Naive B cell (primary cell): Measurements from ENCODE around the gene RGS1. TPM values are rescaled to one million over a fixed set of nuclear protein-coding genes. Genes with fewer than 3 reads are reported as not detected.

Experiments
- ATAC-seq, 2 donors: fragments of 150-1000 bp; cut with Tn5 transposase; 2 replicates each; pipeline ENCODE4 v1.10.0; 2021; ENCODE audit warnings: low read depth in 2 of 2, mild to moderate bottlenecking in 2 of 2, moderate library complexity in 2 of 2
- DNase-seq: peaks from one replicate; pipeline ENCODE4 v3.0.0; 2022
- H3K27ac Mint-ChIP-seq, 6 donors: one replicate each; pipeline ENCODE4 v1.8.0; 2020 to 2022; ENCODE audit warnings: mild to moderate bottlenecking in 6 of 6, mixed read lengths in 6 of 6, moderate library complexity in 5 of 6, inconsistent platforms in 2 of 6
- H3K27me3 Mint-ChIP-seq, 3 donors: one replicate each; pipeline ENCODE4 v1.8.0; 2021 to 2022; ENCODE audit warnings: mixed read lengths in 3 of 3, mild to moderate bottlenecking in 1 of 3
- H3K36me3 Mint-ChIP-seq, 2 donors: one replicate each; pipeline ENCODE4 v1.8.0; 2020 to 2022; ENCODE audit warnings: mixed read lengths in 2 of 2, inconsistent platforms in 1 of 2, mild to moderate bottlenecking in 1 of 2
- H3K4me1 Mint-ChIP-seq, 3 donors: one replicate each; pipeline ENCODE4 v1.8.0; 2020 to 2022; ENCODE audit warnings: mixed read lengths in 3 of 3, inconsistent platforms in 1 of 3, mild to moderate bottlenecking in 1 of 3, moderate library complexity in 1 of 3
- H3K4me3 Mint-ChIP-seq, 8 donors: one replicate each; pipeline ENCODE4 v1.8.0; 2020 to 2022; ENCODE audit warnings: mild to moderate bottlenecking in 8 of 8, mixed read lengths in 8 of 8, moderate library complexity in 8 of 8, inconsistent platforms in 2 of 8
- H3K9me3 Mint-ChIP-seq, 7 donors: one replicate each; pipeline ENCODE4 v1.8.0; 2020 to 2022; ENCODE audit warnings: mixed read lengths in 7 of 7, mild to moderate bottlenecking in 5 of 7, inconsistent platforms in 2 of 7, moderate library complexity in 1 of 7
- polyA plus RNA-seq, 6 donors: library from polyadenylated mRNA; unstranded; fragments of 300-500 nt; fragmentation: Illumina TruSeq; gene quantifications; one replicate each; pipeline ENCODE4 v1.2.3, GENCODE V29; 2021; ENCODE audit warnings: low read depth in 6 of 6

Gene RGS1
- polyA plus RNA-seq, 6 donors from 2014 or later: 55.5 to 355 (median 116) TPM

- ATAC-seq (peak in 1 of 2 donors; percentile 3), DNase-seq (no peak)
- H3K9me3 Mint-ChIP-seq: peaks cover 0 to 5% (median 0%) of the 10 kb centered on the region in 7 donors
- H3K27ac Mint-ChIP-seq: peak overlapping the region; percentile 81 to 95 (median 94)
- peaks cover 11 to 27% (median 21%) of the 10 kb centered on the region in 3 donors for H3K4me1 Mint-ChIP-seq
- peak overlapping the region in 4 of 8 donors; percentile 2 to 65 (median 44) for H3K4me3 Mint-ChIP-seq
- peaks cover 8 to 55% (median 22%) of the 10 kb centered on the region in 3 donors for H3K27me3 Mint-ChIP-seq
- H3K36me3 Mint-ChIP-seq: no peaks in the 10 kb centered on the region
Observed at GRCh38 chr1:192539297-192540092, 36.1 kb upstream of the RGS1 start.

DNA sequence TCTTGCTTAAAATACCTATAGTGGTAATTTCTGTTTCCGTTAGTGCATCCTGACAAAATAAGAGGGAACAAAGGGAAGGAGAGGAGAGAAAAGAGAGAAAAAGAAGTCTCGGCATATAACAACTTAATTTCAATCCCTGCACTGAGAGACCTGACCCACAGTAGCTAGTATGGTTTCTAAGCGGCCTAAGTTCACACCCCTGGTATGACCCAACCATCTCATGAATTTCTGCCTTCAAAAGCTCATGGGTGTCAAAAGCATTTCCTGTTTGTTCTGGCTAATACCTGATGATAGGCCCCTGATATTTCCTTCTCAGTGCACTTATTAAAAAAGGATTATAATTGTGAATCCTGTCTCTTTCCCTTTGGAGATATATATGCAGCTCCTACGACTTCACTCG lies 32.1 kb upstream of the RGS1 start:
- Mint-ChIP-seq H3K4me1 (peaks cover 13 to 30% (median 25%) of the 10 kb centered on the region in 3 donors), H3K36me3 (no peaks in the 10 kb centered on the region), H3K9me3 (no peaks in the 10 kb centered on the region), H3K4me3 (no peak overlapping the region), H3K27ac (peak overlapping the region in 2 of 6 donors; percentile 43 to 65), H3K27me3 (peaks cover 8 to 35% (median 21%) of the 10 kb centered on the region in 3 donors)
- no peak for ATAC-seq
- no peak for DNase-seq

GRCh38 chr1:192545896-192546521 lies 29.6 kb upstream of the RGS1 start:
- Mint-ChIP-seq H3K4me3 (peak overlapping the region in 7 of 8 donors; percentile 56 to 89 (median 72)), H3K27me3 (peaks cover 21 to 35% (median 32%) of the 10 kb centered on the region in 3 donors), H3K9me3 (no peaks in the 10 kb centered on the region), H3K36me3 (no peaks in the 10 kb centered on the region), H3K4me1 (peaks cover 5 to 13% (median 12%) of the 10 kb centered on the region in 3 donors), H3K27ac (peak overlapping the region; percentile 55 to 88 (median 79))
- peak; percentile 83 to 84 for ATAC-seq
- peak; percentile 54 for DNase-seq

DNA sequence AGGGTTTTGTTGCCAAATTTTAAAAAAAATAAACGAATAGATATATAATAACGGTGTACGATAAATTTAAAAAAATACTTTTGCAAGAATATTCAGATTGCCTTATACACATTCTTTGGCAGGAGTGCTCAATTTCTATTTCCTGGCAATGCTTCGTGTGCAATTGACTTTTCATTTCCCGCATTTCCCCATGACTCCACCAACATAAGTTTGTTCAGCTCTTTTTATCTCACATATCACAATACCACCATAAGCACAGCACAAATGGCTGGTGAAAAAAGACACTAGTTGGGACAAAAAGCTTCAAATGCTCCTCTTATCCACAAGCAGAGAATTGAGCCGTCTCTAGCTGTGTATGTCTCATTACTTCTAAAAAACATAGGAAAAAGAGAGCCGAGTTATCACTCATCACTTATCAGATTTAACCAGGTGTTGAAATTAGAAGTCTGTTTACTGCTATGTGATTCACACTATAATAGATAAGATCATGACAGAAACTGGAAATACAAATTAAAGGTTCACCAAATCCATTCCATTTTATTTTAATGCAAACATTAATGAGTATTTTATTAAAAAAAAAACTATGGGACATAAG lies 28.9 kb upstream of the RGS1 start:
- ATAC-seq: no peak
- Mint-ChIP-seq H3K36me3 (no peaks in the 10 kb centered on the region), H3K9me3 (no peaks in the 10 kb centered on the region), H3K27me3 (peaks cover 23 to 35% (median 28%) of the 10 kb centered on the region in 3 donors), H3K27ac (no peak overlapping the region), H3K4me1 (peaks cover 5 to 13% (median 12%) of the 10 kb centered on the region in 3 donors), H3K4me3 (no peak overlapping the region)
- no peak for DNase-seq

GRCh38 chr1:192547501-192547900 lies 28.1 kb upstream of the RGS1 start:
- no peaks in the 10 kb centered on the region for H3K9me3 Mint-ChIP-seq
- peaks cover 5 to 13% (median 12%) of the 10 kb centered on the region in 3 donors for H3K4me1 Mint-ChIP-seq
- H3K4me3 Mint-ChIP-seq: no peak overlapping the region
- no peaks in the 10 kb centered on the region for H3K36me3 Mint-ChIP-seq
- ATAC-seq (no peak), DNase-seq (no peak)
- H3K27me3 Mint-ChIP-seq: peaks cover 21 to 38% (median 25%) of the 10 kb centered on the region in 3 donors
- no peak overlapping the region for H3K27ac Mint-ChIP-seq

- Mint-ChIP-seq H3K4me3 (no peak overlapping the region), H3K9me3 (peaks cover 0 to 1% (median 0%) of the 10 kb centered on the region in 7 donors), H3K27ac (no peak overlapping the region), H3K36me3 (no peaks in the 10 kb centered on the region), H3K4me1 (peaks cover 5 to 12% (median 11%) of the 10 kb centered on the region in 3 donors), H3K27me3 (peaks cover 19 to 52% (median 19%) of the 10 kb centered on the region in 3 donors)
- ATAC-seq: no peak
- DNase-seq: no peak
Observed at GRCh38 chr1:192549937-192550336, 25.6 kb upstream of the RGS1 start.

GRCh38 chr1:192550922-192551534 lies 24.5 kb upstream of the RGS1 start:
- no peak overlapping the region for H3K4me3 Mint-ChIP-seq
- no peak for DNase-seq

GRCh38 chr1:192552760-192553191 lies 22.8 kb upstream of the RGS1 start:
- no peak overlapping the region for H3K27ac Mint-ChIP-seq
- DNase-seq (no peak), ATAC-seq (peak in 1 of 2 donors; percentile 54)
- peaks cover 20 to 39% (median 27%) of the 10 kb centered on the region in 3 donors for H3K27me3 Mint-ChIP-seq
- H3K9me3 Mint-ChIP-seq: peaks cover 0 to 1% (median 0%) of the 10 kb centered on the region in 7 donors
- no peaks in the 10 kb centered on the region for H3K36me3 Mint-ChIP-seq
- no peak overlapping the region for H3K4me3 Mint-ChIP-seq
- H3K4me1 Mint-ChIP-seq: no peaks in the 10 kb centered on the region

More at GRCh38 chr1:192550922-192551534, 24.5 kb upstream of the RGS1 start:
- ATAC-seq: no peak
- Mint-ChIP-seq H3K9me3 (peaks cover 0 to 1% (median 0%) of the 10 kb centered on the region in 7 donors), H3K27ac (no peak overlapping the region), H3K36me3 (no peaks in the 10 kb centered on the region), H3K4me1 (peaks cover 1 to 2% (median 2%) of the 10 kb centered on the region in 3 donors), H3K27me3 (peaks cover 19 to 49% (median 20%) of the 10 kb centered on the region in 3 donors)

DNA sequence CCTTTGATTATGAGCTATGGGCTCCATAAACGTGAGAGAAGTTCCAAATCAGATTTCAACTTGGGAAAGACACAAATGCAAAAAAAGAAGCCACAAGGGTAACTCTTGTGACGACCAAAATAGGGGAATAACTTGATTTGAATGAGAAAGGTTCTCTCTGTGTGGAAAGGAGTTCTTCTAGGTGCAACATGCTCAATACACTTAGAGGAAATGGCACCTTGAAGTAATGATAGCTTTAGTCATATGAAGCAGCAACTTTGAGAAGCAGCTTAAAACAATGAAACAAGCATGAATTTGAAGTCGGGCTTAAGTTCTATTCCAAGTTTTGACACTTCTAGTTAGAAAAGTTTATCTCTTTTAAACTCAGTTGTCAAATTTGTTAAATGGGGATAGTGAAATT lies 21.8 kb upstream of the RGS1 start:
- Mint-ChIP-seq H3K36me3 (no peaks in the 10 kb centered on the region), H3K27me3 (peaks cover 20 to 42% (median 27%) of the 10 kb centered on the region in 3 donors), H3K4me3 (no peak overlapping the region), H3K4me1 (no peaks in the 10 kb centered on the region), H3K9me3 (peaks cover 0 to 1% (median 0%) of the 10 kb centered on the region in 7 donors), H3K27ac (no peak overlapping the region)
- DNase-seq (no peak), ATAC-seq (no peak)

- H3K27me3 Mint-ChIP-seq: peaks cover 26 to 42% (median 30%) of the 10 kb centered on the region in 3 donors
- H3K27ac Mint-ChIP-seq: no peak overlapping the region
Observed at GRCh38 chr1:192554904-192555303, 20.7 kb upstream of the RGS1 start.

DNA sequence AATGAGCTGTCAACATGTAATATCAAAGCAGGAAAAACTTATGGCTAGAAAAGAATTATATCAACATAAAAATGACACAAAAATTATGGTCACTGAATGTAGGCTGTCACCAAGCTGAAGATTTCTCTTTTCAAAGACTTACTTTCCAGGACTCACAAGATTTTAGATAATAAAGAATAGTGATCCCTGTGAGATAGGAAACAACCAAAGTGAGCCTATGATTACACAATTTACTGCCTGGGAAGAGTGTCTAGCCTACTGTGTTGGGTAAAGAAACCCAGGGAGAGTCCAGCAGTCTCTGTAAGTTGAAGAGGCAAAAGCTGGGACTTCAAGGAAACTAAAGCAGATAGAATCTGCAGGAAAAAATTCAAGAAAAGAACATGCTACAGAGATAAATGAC lies 20.2 kb upstream of the RGS1 start:
- no peak overlapping the region for H3K4me3 Mint-ChIP-seq

More at GRCh38 chr1:192554904-192555303, 20.7 kb upstream of the RGS1 start:
- Mint-ChIP-seq H3K4me1 (no peaks in the 10 kb centered on the region), H3K4me3 (no peak overlapping the region), H3K36me3 (no peaks in the 10 kb centered on the region), H3K9me3 (peaks cover 0 to 1% (median 0%) of the 10 kb centered on the region in 7 donors)
- peak in 1 of 2 donors; percentile 64 for ATAC-seq
- no peak for DNase-seq

GRCh38 chr1:192557841-192558595 lies 17.6 kb upstream of the RGS1 start:
- H3K27me3 Mint-ChIP-seq: peaks cover 19 to 25% (median 20%) of the 10 kb centered on the region in 3 donors
- H3K9me3 Mint-ChIP-seq: peaks cover 0 to 1% (median 0%) of the 10 kb centered on the region in 7 donors
- H3K4me3 Mint-ChIP-seq: no peak overlapping the region
- ATAC-seq (no peak), DNase-seq (no peak)
- H3K4me1 Mint-ChIP-seq: no peaks in the 10 kb centered on the region
- H3K36me3 Mint-ChIP-seq: no peaks in the 10 kb centered on the region
- no peak overlapping the region for H3K27ac Mint-ChIP-seq

More for the DNA sequence above, 20.2 kb upstream of the RGS1 start:
- Mint-ChIP-seq H3K27me3 (peaks cover 26 to 37% (median 26%) of the 10 kb centered on the region in 3 donors), H3K27ac (no peak overlapping the region), H3K9me3 (peaks cover 0 to 1% (median 0%) of the 10 kb centered on the region in 7 donors), H3K4me1 (no peaks in the 10 kb centered on the region), H3K36me3 (no peaks in the 10 kb centered on the region)
- DNase-seq: no peak
- no peak for ATAC-seq
